Caco-2 (cell line): ENCODE results near the gene MYOCOS. TPM values are rescaled to one million over a fixed set of nuclear protein-coding genes. Genes with fewer than 3 reads are reported as not detected.

Experiments used
- BruUV-seq: library from RNA; stranded (reverse); fragments of 400-500 nt; replicated peaks from 2 replicates; lab custom pipeline; 2021; lab: Mats Ljungman, UMichigan
- CTCF ChIA-PET: fragments of 300-600 bp; sonication (Branson Sonifier 250); formaldehyde crosslinking; loops from one replicate; lab custom pipeline; 2022; ENCODE audit warnings: antibody characterized with exemption; lab: Charles Lee
- POLR2A ChIA-PET: fragments of 300-600 bp; sonication (Branson Sonifier 250); formaldehyde crosslinking; loops from one replicate; lab custom pipeline; 2022; ENCODE audit warnings: antibody characterized with exemption; lab: Charles Lee
- DNase-seq, 2 experiments: peaks; one replicate each; pipeline versions ENCODE4 v3.0.0 to v3.0.0-alpha.2; 2020 to 2022
- H3K27me3 ChIP-seq: replicated peaks from 2 replicates; pipeline ENCODE4 v1.6.0; 2011; ENCODE audit warnings: low read length; ENCODE audit not compliant: control insufficient read depth, insufficient read depth
- H3K36me3 ChIP-seq: 2 replicates; pipeline ENCODE4 v1.5.1; 2011; ENCODE audit warnings: low read length; ENCODE audit not compliant: control insufficient read depth, insufficient read depth
- H3K4me1 ChIP-seq: fragments of 250-450 bp; sonication (Bioruptor Pico); 2 replicates; pipeline ENCODE4 v1.5.1; 2020; ENCODE audit warnings: mild to moderate bottlenecking
- H3K4me3 ChIP-seq: 2 replicates; pipeline ENCODE4 v1.5.1; 2011; ENCODE audit warnings: low read depth, mild to moderate bottlenecking, control low read depth, low read length
- H3K9me3 ChIP-seq: fragments of 250-450 bp; sonication (Bioruptor Pico); 2 replicates; pipeline ENCODE4 v1.5.1; 2020; ENCODE audit warnings: mild to moderate bottlenecking, moderate library complexity
- H3K27ac Mint-ChIP-seq: one replicate; pipeline ENCODE4 v1.8.0; 2022; ENCODE audit warnings: mixed read lengths; ENCODE audit not compliant: unreplicated experiment
- H3K27me3 Mint-ChIP-seq: one replicate; pipeline ENCODE4 v1.8.0; 2022; ENCODE audit warnings: mixed read lengths; ENCODE audit not compliant: insufficient read depth, unreplicated experiment
- H3K36me3 Mint-ChIP-seq: one replicate; pipeline ENCODE4 v1.8.0; 2022; ENCODE audit warnings: mild to moderate bottlenecking, mixed read lengths; ENCODE audit not compliant: insufficient read depth, unreplicated experiment
- H3K4me1 Mint-ChIP-seq: one replicate; pipeline ENCODE4 v1.8.0; 2022; ENCODE audit warnings: low read depth, mixed read lengths; ENCODE audit not compliant: unreplicated experiment
- H3K4me3 Mint-ChIP-seq: one replicate; pipeline ENCODE4 v1.8.0; 2022; ENCODE audit warnings: mild to moderate bottlenecking, moderate library complexity, mixed read lengths; ENCODE audit not compliant: unreplicated experiment
- H3K9me3 Mint-ChIP-seq: one replicate; pipeline ENCODE4 v1.8.0; 2022; ENCODE audit warnings: mixed read lengths; ENCODE audit not compliant: unreplicated experiment
- CTCF ChIP-seq, 2 experiments: fragments of 200-600 bp in 1 of 2; IDR thresholded peaks; 1 replicate in 1 of 2; 2 replicates in 1 of 2; pipeline versions ENCODE4 v1.5.1 to v1.8.0; 2011 to 2022; ENCODE audit warnings: antibody characterized with exemption in 1 of 2, control low read depth in 1 of 2, inconsistent platforms in 1 of 2, low read depth in 1 of 2, low read length in 1 of 2, mild to moderate bottlenecking in 1 of 2, moderate library complexity in 1 of 2; ENCODE audit not compliant: insufficient read depth in 1 of 2, severe bottlenecking in 1 of 2, unreplicated experiment in 1 of 2
- intact Hi-C: fragments of 100-400 bp; cut with micrococcal nuclease; formaldehyde crosslinking; loops from one replicate; pipeline ENCODE4 v1.10.0; 2022; ENCODE audit not compliant: unreplicated experiment
- total RNA-seq: library from RNA; stranded (reverse); gene quantifications from 2 replicates; pipeline ENCODE4 v1.2.3, GENCODE V29; 2022

Gene MYOCOS
- total RNA-seq, 1 experiment from 2014 or later = 0.18 TPM

DNA sequence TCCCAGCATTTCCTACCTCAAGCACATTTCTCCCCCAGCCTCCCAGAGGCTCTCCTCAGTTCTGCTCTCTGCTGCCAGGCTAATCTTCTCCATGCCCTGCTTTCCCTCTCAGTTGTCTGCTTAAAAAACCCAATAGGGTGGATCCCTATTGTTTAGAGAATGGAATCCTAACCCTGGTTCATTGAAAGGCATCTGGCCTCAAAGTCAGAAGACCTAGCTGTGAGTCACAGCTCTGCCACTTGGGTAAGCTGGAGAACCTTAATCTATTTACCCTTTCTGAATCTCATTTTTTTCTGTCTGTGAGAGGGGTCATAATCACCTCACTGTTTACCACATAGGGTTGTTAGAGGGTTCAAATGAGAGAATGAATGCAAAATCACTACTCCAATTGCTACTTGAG is 42.9 kb downstream of the MYOCOS start:
- Histone ChIP-seq H3K4me3 (no peak overlapping the region), H3K36me3 (no peaks in the 10 kb centered on the region), H3K9me3 (no peaks in the 10 kb centered on the region), H3K27me3 (no peaks in the 10 kb centered on the region; the same call in 1 of the 2 replicates), H3K4me1 (no peaks in the 10 kb centered on the region)
- TF ChIP-seq CTCF (IDR thresholded peaks at IDR 0.05; ENCODE audit: insufficient read depth in 1 of 2, low read depth in 1 of 2, low read length in 1 of 2, severe bottlenecking in 1 of 2, unreplicated experiment in 1 of 2) = no peak
- intact Hi-C loops = no loop called here
- ChIA-PET CTCF (interaction anchor here (0.8 to 1.1 kb wide), 2 partner anchors 21 to 36 kb away, joined by 3 read pairs; no protein-coding TSS in a partner anchor), POLR2A (no interaction called here)
- Mint-ChIP-seq H3K27me3 (peaks cover 7% of the 10 kb centered on the region), H3K4me1 (peaks cover 12% of the 10 kb centered on the region), H3K9me3 (no peaks in the 10 kb centered on the region), H3K27ac (no peak overlapping the region), H3K4me3 (no peak overlapping the region), H3K36me3 (no peaks in the 10 kb centered on the region)
- no peak for DNase-seq
- BruUV-seq = no TSS peak

DNA sequence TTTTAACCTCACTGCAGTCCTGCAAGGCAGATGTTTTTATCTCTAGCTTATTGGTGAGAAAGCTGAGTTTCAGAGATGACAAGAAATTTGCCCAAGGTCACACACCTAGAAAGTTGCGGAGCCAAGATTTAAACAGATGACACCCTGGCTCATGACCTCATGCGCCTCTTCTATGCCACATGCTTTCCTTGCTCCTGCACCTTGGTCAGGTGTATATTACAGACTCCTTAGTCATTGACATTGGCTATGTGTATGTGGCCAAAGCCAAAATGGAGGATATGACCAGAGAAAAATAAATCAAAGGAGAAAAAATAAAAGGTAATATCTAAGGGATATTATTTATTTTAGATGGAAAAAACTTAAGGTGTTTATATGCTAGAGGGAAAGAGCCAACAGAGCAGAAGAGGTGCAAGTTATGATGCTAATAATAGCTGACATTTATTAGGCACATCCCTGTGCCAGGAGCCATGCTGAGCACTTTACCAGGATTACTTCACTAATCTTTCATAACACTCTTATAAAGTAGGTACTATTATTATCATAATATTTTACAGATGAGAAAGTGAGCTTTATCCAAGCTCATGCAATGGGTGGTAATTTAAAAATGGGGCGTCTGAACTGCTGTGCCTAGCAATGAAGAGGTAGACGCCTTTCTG is 44.2 kb downstream of the MYOCOS start:
- Mint-ChIP-seq H3K36me3 (no peaks in the 10 kb centered on the region), H3K27me3 (peaks cover 7% of the 10 kb centered on the region), H3K4me3 (no peak overlapping the region), H3K27ac (no peak overlapping the region), H3K4me1 (peaks cover 3% of the 10 kb centered on the region), H3K9me3 (no peaks in the 10 kb centered on the region)
- H3K9me3 ChIP-seq = no peaks in the 10 kb centered on the region
- ChIA-PET CTCF (no interaction called here), POLR2A (no interaction called here)
- no peaks in the 10 kb centered on the region for H3K36me3 ChIP-seq
- TF ChIP-seq CTCF (IDR thresholded peaks at IDR 0.05; ENCODE audit: insufficient read depth in 1 of 2, low read depth in 1 of 2, low read length in 1 of 2, severe bottlenecking in 1 of 2, unreplicated experiment in 1 of 2) = no peak
- intact Hi-C loops = no loop called here
- BruUV-seq = no TSS peak
- H3K4me3 ChIP-seq = no peak overlapping the region
- DNase-seq = no peak
- H3K4me1 ChIP-seq = no peaks in the 10 kb centered on the region
- H3K27me3 ChIP-seq = no peaks in the 10 kb centered on the region; the same call in 1 of the 2 replicates

GRCh38 chr1:171668372-171668771 is 46.3 kb downstream of the MYOCOS start:
- Histone ChIP-seq H3K4me1 (no peaks in the 10 kb centered on the region), H3K27me3 (no peaks in the 10 kb centered on the region; the same call in 1 of the 2 replicates), H3K9me3 (no peaks in the 10 kb centered on the region), H3K4me3 (no peak overlapping the region), H3K36me3 (no peaks in the 10 kb centered on the region)
- CTCF ChIA-PET = no interaction called here
- Mint-ChIP-seq H3K27me3 (peaks cover 7% of the 10 kb centered on the region), H3K27ac (no peak overlapping the region), H3K36me3 (no peaks in the 10 kb centered on the region), H3K4me3 (no peak overlapping the region), H3K4me1 (no peaks in the 10 kb centered on the region), H3K9me3 (no peaks in the 10 kb centered on the region)
- POLR2A ChIA-PET = no interaction called here
- TF ChIP-seq CTCF (IDR thresholded peaks at IDR 0.05; ENCODE audit: insufficient read depth in 1 of 2, low read depth in 1 of 2, low read length in 1 of 2, severe bottlenecking in 1 of 2, unreplicated experiment in 1 of 2) = no peak
- intact Hi-C loops = no loop called here
- no TSS peak for BruUV-seq
- DNase-seq = no peak
